CD8-positive, alpha-beta memory T cell (primary cell): Measurements from ENCODE around the gene NFAM1. TPM values are rescaled to one million over a fixed set of nuclear protein-coding genes. Genes with fewer than 3 reads are reported as not detected.

ENCODE experiments used
- CTCF ChIA-PET: fragments of 350-600 bp; sonication (Branson Sonifier 250); formaldehyde crosslinking; loops from one replicate; lab custom pipeline; 2021; ENCODE audit warnings: antibody characterized with exemption; lab: Charles Lee
- POLR2A ChIA-PET: fragments of 350-600 bp; sonication (Branson Sonifier 250); formaldehyde crosslinking; loops from one replicate; lab custom pipeline; 2021; ENCODE audit warnings: antibody characterized with exemption; lab: Charles Lee
- DNase-seq, 5 donors: peaks; one replicate each; pipeline versions ENCODE4 v3.0.0 to v3.0.0-alpha.2; 2020 to 2022; ENCODE audit warnings: mixed read lengths in 1 of 5
- H3K27ac ChIP-seq: one replicate; pipeline ENCODE4 v1.7.0; 2013; ENCODE audit warnings: low read depth, mild to moderate bottlenecking, low read length, moderate library complexity
- H3K27me3 ChIP-seq: 2 replicates; pipeline ENCODE4 v1.7.0; 2013; ENCODE audit warnings: low read length, mild to moderate bottlenecking; ENCODE audit not compliant: insufficient read depth, poor library complexity, severe bottlenecking
- H3K36me3 ChIP-seq: 2 replicates; pipeline ENCODE4 v1.7.0; 2013; ENCODE audit warnings: mild to moderate bottlenecking, low read length, moderate library complexity; ENCODE audit not compliant: insufficient read depth
- H3K4me1 ChIP-seq: 2 replicates; pipeline ENCODE4 v1.7.0; 2013; ENCODE audit warnings: mild to moderate bottlenecking, low read length, moderate library complexity; ENCODE audit not compliant: insufficient read depth
- H3K4me3 ChIP-seq: 2 replicates; pipeline ENCODE4 v1.7.0; 2013; ENCODE audit warnings: mild to moderate bottlenecking, low read length
- H3K9me3 ChIP-seq: 2 replicates; pipeline ENCODE4 v1.7.0; 2013; ENCODE audit warnings: mild to moderate bottlenecking, low read length
- H3K27ac Mint-ChIP-seq, 8 donors: one replicate each; pipeline ENCODE4 v1.8.0; 2020 to 2021; ENCODE audit warnings: mixed read lengths in 8 of 8, mild to moderate bottlenecking in 6 of 8, inconsistent platforms in 3 of 8, moderate library complexity in 3 of 8
- H3K27me3 Mint-ChIP-seq, 2 donors: one replicate each; pipeline ENCODE4 v1.8.0; 2020 to 2021; ENCODE audit warnings: mixed read lengths in 2 of 2, mild to moderate bottlenecking in 1 of 2, moderate library complexity in 1 of 2
- H3K36me3 Mint-ChIP-seq, 3 donors: one replicate each; pipeline ENCODE4 v1.8.0; 2020 to 2021; ENCODE audit warnings: mixed read lengths in 3 of 3, inconsistent platforms in 1 of 3, mild to moderate bottlenecking in 1 of 3
- H3K4me1 Mint-ChIP-seq, 3 donors: one replicate each; pipeline ENCODE4 v1.8.0; 2020 to 2021; ENCODE audit warnings: mixed read lengths in 3 of 3, inconsistent platforms in 1 of 3, mild to moderate bottlenecking in 1 of 3
- H3K4me3 Mint-ChIP-seq, 7 donors: one replicate each; pipeline ENCODE4 v1.8.0; 2020 to 2021; ENCODE audit warnings: mixed read lengths in 7 of 7, mild to moderate bottlenecking in 6 of 7, moderate library complexity in 4 of 7, inconsistent platforms in 2 of 7
- H3K9me3 Mint-ChIP-seq, 5 donors: one replicate each; pipeline ENCODE4 v1.8.0; 2020 to 2022; ENCODE audit warnings: mixed read lengths in 5 of 5, mild to moderate bottlenecking in 3 of 5, moderate library complexity in 2 of 5, inconsistent platforms in 1 of 5
- polyA plus RNA-seq: library from polyadenylated mRNA; unstranded; fragments of 300-500 nt; fragmentation: Illumina TruSeq; gene quantifications from one replicate; pipeline ENCODE4 v1.2.3, GENCODE V29; 2021
- total RNA-seq, 2 experiments: library from RNA; stranded (reverse); gene quantifications; one replicate each; pipeline ENCODE4 v1.2.3, GENCODE V29; 2021

NFAM1 gene
- total and polyA plus RNA-seq, 3 experiments from 2014 or later: 0.16 to 0.31 TPM; not detected in 1

DNA sequence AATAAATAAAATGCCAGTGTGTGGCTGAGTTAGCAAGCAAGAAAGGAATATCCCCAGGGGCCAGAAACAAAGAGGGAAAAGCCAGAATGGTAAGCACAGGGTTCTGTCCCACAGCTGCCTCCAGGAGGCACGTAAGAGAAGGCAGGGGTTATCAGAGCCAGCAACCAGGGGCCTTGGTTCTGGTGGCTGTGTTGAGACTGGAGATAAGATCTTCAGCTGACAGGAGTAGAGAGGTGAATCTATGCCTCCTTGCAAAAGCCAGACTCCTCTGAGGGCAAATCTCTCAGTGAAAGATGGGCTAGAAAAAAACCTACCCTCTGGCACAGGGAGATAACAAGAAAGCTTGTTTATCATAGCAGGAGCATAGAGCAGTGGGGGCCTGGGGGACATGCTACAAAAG, 29.8 kb upstream of the NFAM1 start:
- DNase-seq: no peak
- H3K27me3 ChIP-seq: no peaks in the 10 kb centered on the region
- H3K9me3 ChIP-seq: no peaks in the 10 kb centered on the region
- H3K9me3 Mint-ChIP-seq: peaks cover 0 to 2% (median 0%) of the 10 kb centered on the region in 5 donors
- no peaks in the 10 kb centered on the region for H3K36me3 ChIP-seq
- H3K27me3 Mint-ChIP-seq: peaks cover 11 to 48% of the 10 kb centered on the region in 2 donors
- H3K36me3 Mint-ChIP-seq: no peaks in the 10 kb centered on the region
- no peaks in the 10 kb centered on the region for H3K4me1 Mint-ChIP-seq
- CTCF ChIA-PET: no interaction called here
- no peak overlapping the region for H3K27ac ChIP-seq
- no peak overlapping the region for H3K4me3 ChIP-seq
- POLR2A ChIA-PET: no interaction called here
- H3K27ac Mint-ChIP-seq: no peak overlapping the region
- H3K4me1 ChIP-seq: no peaks in the 10 kb centered on the region
- H3K4me3 Mint-ChIP-seq: no peak overlapping the region

DNA sequence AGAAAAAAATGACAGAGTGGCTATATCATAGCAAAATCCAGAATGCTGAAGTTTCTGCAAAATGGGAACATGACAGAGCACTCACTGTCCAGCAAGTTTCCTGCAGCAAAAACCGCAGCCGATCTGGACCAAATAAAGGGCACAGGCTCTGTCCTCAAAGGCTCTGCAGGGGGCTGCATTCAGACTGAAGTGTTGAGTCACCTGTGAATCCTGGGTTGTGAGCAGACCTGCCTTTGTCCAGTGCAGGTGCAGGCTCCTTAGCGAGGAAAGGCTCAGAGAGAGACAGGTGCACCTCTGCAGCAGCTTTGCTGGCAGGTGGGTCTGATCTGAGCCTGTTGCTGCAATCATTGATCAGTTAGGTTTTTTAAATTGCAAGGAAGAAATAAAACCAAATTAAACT, 29.3 kb upstream of the NFAM1 start:
- H3K4me1 ChIP-seq: no peaks in the 10 kb centered on the region
- DNase-seq: no peak
- Mint-ChIP-seq H3K27me3 (peaks cover 11 to 51% of the 10 kb centered on the region in 2 donors), H3K36me3 (no peaks in the 10 kb centered on the region), H3K4me3 (no peak overlapping the region), H3K4me1 (no peaks in the 10 kb centered on the region), H3K9me3 (peaks cover 0 to 2% (median 0%) of the 10 kb centered on the region in 5 donors), H3K27ac (no peak overlapping the region)
- H3K36me3 ChIP-seq: no peaks in the 10 kb centered on the region
- H3K27me3 ChIP-seq: no peaks in the 10 kb centered on the region
- H3K9me3 ChIP-seq: no peaks in the 10 kb centered on the region
- no peak overlapping the region for H3K4me3 ChIP-seq
- ChIA-PET CTCF (no interaction called here), POLR2A (no interaction called here)
- H3K27ac ChIP-seq: no peak overlapping the region

GRCh38 chr22:42459287-42460063, 27.3 kb upstream of the NFAM1 start:
- Mint-ChIP-seq H3K36me3 (no peaks in the 10 kb centered on the region), H3K4me1 (no peaks in the 10 kb centered on the region), H3K4me3 (no peak overlapping the region), H3K9me3 (peaks cover 0 to 2% (median 0%) of the 10 kb centered on the region in 5 donors), H3K27me3 (peaks cover 11 to 54% of the 10 kb centered on the region in 2 donors), H3K27ac (no peak overlapping the region)
- Histone ChIP-seq H3K4me3 (no peak overlapping the region), H3K27ac (no peak overlapping the region), H3K4me1 (no peaks in the 10 kb centered on the region), H3K27me3 (no peaks in the 10 kb centered on the region), H3K9me3 (no peaks in the 10 kb centered on the region), H3K36me3 (no peaks in the 10 kb centered on the region)
- no peak for DNase-seq
- ChIA-PET CTCF (no interaction called here), POLR2A (interaction anchor here (0.7 kb wide), 1 partner anchor 81 kb away, joined by 3 read pairs; no protein-coding TSS in a partner anchor)

DNA sequence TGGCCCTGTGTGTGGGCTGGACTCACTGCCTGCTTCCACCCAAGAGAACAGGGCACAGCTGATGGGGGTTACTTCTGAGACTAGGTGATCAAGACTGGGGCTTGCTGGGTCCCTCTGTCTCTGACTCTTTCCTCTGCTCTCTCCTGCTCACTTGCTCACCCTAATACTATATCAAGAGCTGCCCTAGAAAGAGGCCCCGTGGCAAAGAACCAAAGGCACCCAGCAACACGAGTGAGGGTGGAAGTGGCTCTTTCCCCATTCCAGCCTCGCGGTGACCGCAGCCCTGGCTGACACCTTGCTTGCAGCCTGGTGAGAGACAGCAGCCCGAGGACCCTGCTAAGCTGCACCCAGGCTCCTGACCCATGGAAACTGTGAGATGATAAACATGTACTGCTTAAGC, 20.7 kb upstream of the NFAM1 start:
- DNase-seq: no peak
- peaks cover 8 to 28% of the 10 kb centered on the region in 2 donors for H3K27me3 Mint-ChIP-seq
- POLR2A ChIA-PET: no interaction called here
- no peak overlapping the region for H3K4me3 Mint-ChIP-seq
- Histone ChIP-seq H3K9me3 (no peaks in the 10 kb centered on the region), H3K27me3 (no peaks in the 10 kb centered on the region), H3K27ac (no peak overlapping the region), H3K4me1 (no peaks in the 10 kb centered on the region), H3K4me3 (no peak overlapping the region), H3K36me3 (no peaks in the 10 kb centered on the region)
- no peaks in the 10 kb centered on the region for H3K9me3 Mint-ChIP-seq
- no peak overlapping the region for H3K27ac Mint-ChIP-seq
- no peaks in the 10 kb centered on the region for H3K36me3 Mint-ChIP-seq
- CTCF ChIA-PET: no interaction called here
- H3K4me1 Mint-ChIP-seq: no peaks in the 10 kb centered on the region

DNA sequence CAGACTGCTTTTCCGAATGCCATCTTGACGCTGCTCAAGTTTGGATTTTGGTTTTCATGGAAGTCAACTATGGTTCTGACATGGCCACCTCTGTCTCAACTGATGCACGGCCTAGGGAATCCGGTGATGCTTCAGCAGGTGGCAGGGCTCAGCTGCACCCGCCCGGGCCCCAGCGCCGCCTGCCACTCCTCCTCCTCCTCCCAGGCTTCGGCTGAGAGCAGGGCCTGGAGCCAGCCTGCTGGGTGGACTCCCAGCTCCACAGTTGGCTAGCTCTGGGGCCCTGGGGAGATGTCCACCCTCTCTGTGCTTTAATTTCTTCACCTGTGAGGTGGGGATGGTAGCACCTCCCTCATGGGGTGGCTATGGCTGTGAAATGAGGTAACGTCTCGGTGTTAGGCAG, 20.3 kb upstream of the NFAM1 start:
- Histone ChIP-seq H3K4me1 (no peaks in the 10 kb centered on the region), H3K27me3 (no peaks in the 10 kb centered on the region), H3K4me3 (no peak overlapping the region), H3K36me3 (no peaks in the 10 kb centered on the region), H3K9me3 (no peaks in the 10 kb centered on the region), H3K27ac (no peak overlapping the region)
- Mint-ChIP-seq H3K9me3 (no peaks in the 10 kb centered on the region), H3K27me3 (peaks cover 8 to 28% of the 10 kb centered on the region in 2 donors), H3K4me1 (no peaks in the 10 kb centered on the region), H3K4me3 (no peak overlapping the region), H3K27ac (no peak overlapping the region), H3K36me3 (no peaks in the 10 kb centered on the region)
- no peak for DNase-seq
- ChIA-PET CTCF (interaction anchor here (0.6 to 0.7 kb wide), 2 partner anchors 14 to 23 kb away, joined by 3 read pairs; no protein-coding TSS in a partner anchor), POLR2A (no interaction called here)

- Histone ChIP-seq H3K27me3 (no peaks in the 10 kb centered on the region), H3K27ac (no peak overlapping the region), H3K4me3 (no peak overlapping the region), H3K9me3 (no peaks in the 10 kb centered on the region), H3K4me1 (no peaks in the 10 kb centered on the region), H3K36me3 (no peaks in the 10 kb centered on the region)
- no peaks in the 10 kb centered on the region for H3K4me1 Mint-ChIP-seq
- H3K9me3 Mint-ChIP-seq: no peaks in the 10 kb centered on the region
- no peak for DNase-seq
- H3K36me3 Mint-ChIP-seq: no peaks in the 10 kb centered on the region
- H3K4me3 Mint-ChIP-seq: no peak overlapping the region
- ChIA-PET POLR2A (no interaction called here), CTCF (interaction anchor here (0.6 to 0.7 kb wide), 2 partner anchors 14 to 24 kb away, joined by 3 read pairs; no protein-coding TSS in a partner anchor)
- peaks cover 8 to 26% of the 10 kb centered on the region in 2 donors for H3K27me3 Mint-ChIP-seq
- peak overlapping the region in 1 of 8 donors; percentile 37 for H3K27ac Mint-ChIP-seq
These were observed 19.4 kb upstream of the NFAM1 start for GRCh38 chr22:42451499-42452145.

- H3K9me3 ChIP-seq: no peaks in the 10 kb centered on the region
- no peaks in the 10 kb centered on the region for H3K36me3 ChIP-seq
- POLR2A ChIA-PET: no interaction called here
- H3K4me1 ChIP-seq: no peaks in the 10 kb centered on the region
- Mint-ChIP-seq H3K27me3 (peaks cover 8 to 19% of the 10 kb centered on the region in 2 donors), H3K9me3 (no peaks in the 10 kb centered on the region), H3K4me1 (no peaks in the 10 kb centered on the region), H3K4me3 (no peak overlapping the region), H3K27ac (no peak overlapping the region), H3K36me3 (no peaks in the 10 kb centered on the region)
- H3K27me3 ChIP-seq: no peaks in the 10 kb centered on the region
- no peak for DNase-seq
- CTCF ChIA-PET: no interaction called here
- no peak overlapping the region for H3K4me3 ChIP-seq
- H3K27ac ChIP-seq: no peak overlapping the region
These were observed 18.7 kb upstream of the NFAM1 start for GRCh38 chr22:42450862-42451261.

DNA sequence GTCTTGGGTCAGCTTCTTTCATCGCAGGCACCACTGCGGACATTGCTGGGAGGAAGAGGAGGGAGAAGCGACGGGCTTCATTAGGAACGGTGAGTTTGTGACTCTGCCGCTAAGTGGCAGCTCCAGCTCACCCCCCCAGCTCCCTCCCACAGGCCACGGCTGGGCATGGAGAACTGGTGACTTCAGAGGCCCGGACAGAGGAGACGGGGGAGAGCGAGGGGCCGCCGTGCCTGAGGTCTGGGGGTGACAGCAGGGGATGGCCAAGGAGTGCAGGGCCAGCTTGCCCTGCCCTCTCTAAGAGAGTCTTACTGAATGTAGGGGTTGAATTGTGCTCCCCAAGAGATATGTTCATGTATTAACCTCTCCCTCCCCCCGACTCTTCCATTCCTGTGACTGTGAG, 13.9 kb upstream of the NFAM1 start:
- no peak for DNase-seq
- no peaks in the 10 kb centered on the region for H3K27me3 ChIP-seq
- ChIA-PET CTCF (interaction anchor here (3.5 kb wide), 1 partner anchor 355 kb away, joined by 29 read pairs; the partner anchor contains the start of gene NDUFA6), POLR2A (interaction anchor here (0.7 kb wide), 1 partner anchor 579 kb away, joined by 4 read pairs; no protein-coding TSS in a partner anchor)
- no peak overlapping the region for H3K27ac Mint-ChIP-seq
- H3K9me3 Mint-ChIP-seq: no peaks in the 10 kb centered on the region
- H3K36me3 ChIP-seq: no peaks in the 10 kb centered on the region
- no peak overlapping the region for H3K4me3 ChIP-seq
- H3K27ac ChIP-seq: no peak overlapping the region
- peaks cover 3 to 4% of the 10 kb centered on the region in 2 donors for H3K27me3 Mint-ChIP-seq
- no peak overlapping the region for H3K4me3 Mint-ChIP-seq
- no peaks in the 10 kb centered on the region for H3K36me3 Mint-ChIP-seq
- H3K4me1 Mint-ChIP-seq: peaks cover 15 to 21% (median 18%) of the 10 kb centered on the region in 3 donors
- no peaks in the 10 kb centered on the region for H3K9me3 ChIP-seq
- H3K4me1 ChIP-seq: peaks cover 20% of the 10 kb centered on the region
